GDM1 (cell line): ENCODE data around the gene LRRC51.
"Not testable (repeated sequence)": the region's sequence is repeated elsewhere in the genome, so short reads cannot be mapped to it uniquely, and the experiment has no call there.

Source experiments
- DNase-seq: peaks from one replicate; lab custom pipeline; 2025; lab: John Stamatoyannopoulos, UW

The LRRC51 gene

GRCh38 chr11:72140661-72141060, 60.0 kb downstream of the LRRC51 start:
- DNase-seq, result no peak

- peak; percentile 11 for DNase-seq
Observed at GRCh38 chr11:72141066-72141465, 60.4 kb downstream of the LRRC51 start.

- not testable (repeated sequence) for DNase-seq
Observed at GRCh38 chr11:72142086-72142485, 61.4 kb downstream of the LRRC51 start.

GRCh38 chr11:72142543-72142942, 61.9 kb downstream of the LRRC51 start:
- not testable (repeated sequence) for DNase-seq

- no peak for DNase-seq
Observed at GRCh38 chr11:72144807-72145565, 64.3 kb downstream of the LRRC51 start.
